Dendritic cell treated with granulocyte-macrophage colony-stimulating factor and Interleukin-4, amounts not matched to agents 40 ng/mL and 50 ng/mL, for 4 days (primary cell): Measurements from ENCODE around the gene VASN.
A peak's percentile ranks its signal among the peaks of the same experiment; 100 is the strongest.

Source experiments
- H3K27ac Mint-ChIP-seq: one replicate; pipeline ENCODE4 v1.8.0; 2022; ENCODE audit warnings: mild to moderate bottlenecking, mixed read lengths
- H3K27me3 Mint-ChIP-seq: one replicate; pipeline ENCODE4 v1.8.0; 2022; ENCODE audit warnings: mild to moderate bottlenecking, mixed read lengths
- H3K36me3 Mint-ChIP-seq: one replicate; pipeline ENCODE4 v1.8.0; 2022; ENCODE audit warnings: low read depth, mixed read lengths
- H3K4me1 Mint-ChIP-seq: one replicate; pipeline ENCODE4 v1.8.0; 2022; ENCODE audit warnings: low read depth, mixed read lengths
- H3K4me3 Mint-ChIP-seq: one replicate; pipeline ENCODE4 v1.8.0; 2022; ENCODE audit warnings: mild to moderate bottlenecking, moderate library complexity, mixed read lengths
- H3K9me3 Mint-ChIP-seq: one replicate; pipeline ENCODE4 v1.8.0; 2022; ENCODE audit warnings: mixed read lengths
- intact Hi-C: fragments of 100-400 bp; cut with micrococcal nuclease; formaldehyde crosslinking; loops from one replicate; pipeline ENCODE4 v1.15.0; 2022

The VASN gene

DNA sequence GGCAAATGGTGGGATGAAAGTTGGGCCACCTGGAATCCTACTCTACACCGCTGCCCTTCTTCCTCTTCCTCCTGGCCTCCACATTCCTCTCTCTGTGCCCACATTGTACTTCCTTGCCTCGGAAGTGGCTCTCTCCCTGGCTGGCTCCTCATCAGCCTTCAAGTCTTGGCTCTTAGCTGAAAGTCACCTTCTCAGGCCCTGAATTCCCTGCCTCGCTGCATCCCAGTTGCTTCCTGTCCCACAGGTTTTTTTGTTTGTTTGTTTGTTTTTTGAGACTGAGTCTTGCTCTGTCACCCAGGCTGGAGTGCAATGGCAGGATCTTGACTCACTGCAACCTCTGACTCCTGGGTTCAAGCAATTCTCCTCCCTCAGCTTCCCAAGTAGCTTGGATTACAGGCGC lies 18.0 kb upstream of the VASN start:
- no peaks in the 10 kb centered on the region for H3K9me3 Mint-ChIP-seq
- H3K36me3 Mint-ChIP-seq: peaks cover 67% of the 10 kb centered on the region
- intact Hi-C loops: loop anchor here (5.0 kb wide), 1 partner anchor 64 kb away; the partner anchor contains the start of gene CORO7
- no peak overlapping the region for H3K4me3 Mint-ChIP-seq
- no peaks in the 10 kb centered on the region for H3K27me3 Mint-ChIP-seq
- peak overlapping the region; percentile 29 for H3K27ac Mint-ChIP-seq
- H3K4me1 Mint-ChIP-seq: peaks cover 15% of the 10 kb centered on the region

DNA sequence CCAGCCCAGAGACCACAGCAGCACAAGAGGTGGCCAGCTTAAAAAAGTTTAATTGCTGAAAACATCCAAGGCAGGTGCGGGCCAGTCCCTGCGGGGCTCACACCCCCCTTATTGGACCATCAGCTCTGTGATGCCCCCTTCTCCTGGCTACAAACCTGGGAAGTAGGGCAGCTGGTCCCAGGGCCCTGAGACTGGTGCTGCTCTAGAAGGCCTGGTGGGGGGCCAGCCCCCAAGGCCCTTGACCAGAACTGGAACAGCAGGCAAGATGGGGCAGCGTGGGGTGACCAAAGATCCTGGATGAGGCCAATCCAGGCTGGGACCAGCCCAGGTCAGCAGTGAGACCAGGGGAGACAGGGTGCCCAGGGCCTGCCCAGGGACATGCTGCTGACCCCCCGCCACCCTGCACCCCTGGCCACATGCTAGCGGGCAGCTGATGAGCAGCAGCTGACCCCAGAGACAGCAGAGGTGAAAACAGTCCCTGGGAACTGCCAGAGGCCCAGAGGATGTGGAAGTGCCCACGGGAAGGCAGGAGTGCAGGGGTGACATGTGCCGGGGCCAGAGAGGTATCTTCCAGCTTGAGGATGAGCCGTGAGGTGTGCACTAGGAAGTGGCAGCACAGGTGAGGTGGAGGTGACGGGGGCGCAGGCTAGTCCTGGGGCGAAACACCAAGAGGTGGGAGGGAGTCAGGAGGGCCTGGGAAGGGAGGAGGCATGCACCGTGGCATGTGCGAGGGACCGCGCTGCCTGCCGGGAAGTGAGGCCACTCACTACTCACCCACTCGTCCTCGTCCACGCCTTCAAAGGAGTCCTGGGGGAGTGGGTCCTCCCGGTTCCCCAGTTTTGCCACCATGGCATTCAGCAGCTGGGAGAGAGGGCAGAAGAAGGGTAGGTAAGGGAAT lies 16.9 kb upstream of the VASN start:
- Mint-ChIP-seq H3K27ac (no peak overlapping the region), H3K9me3 (no peaks in the 10 kb centered on the region), H3K27me3 (no peaks in the 10 kb centered on the region), H3K4me3 (no peak overlapping the region), H3K4me1 (peaks cover 9% of the 10 kb centered on the region), H3K36me3 (peaks cover 77% of the 10 kb centered on the region)
- intact Hi-C loops: loop anchor here (5.0 kb wide), 2 partner anchors 48 to 63 kb away; partner anchors contain the start of gene CORO7

GRCh38 chr16:4356820-4357219 lies 14.8 kb upstream of the VASN start:
- H3K27ac Mint-ChIP-seq: no peak overlapping the region
- intact Hi-C loops: loop anchor here (5.0 kb wide), 1 partner anchor 45 kb away; no protein-coding TSS in a partner anchor

GRCh38 chr16:4358236-4358635 lies 13.4 kb upstream of the VASN start:
- Mint-ChIP-seq H3K4me1 (peaks cover 11% of the 10 kb centered on the region), H3K36me3 (peaks cover 100% of the 10 kb centered on the region), H3K9me3 (no peaks in the 10 kb centered on the region), H3K4me3 (no peak overlapping the region), H3K27me3 (no peaks in the 10 kb centered on the region), H3K27ac (no peak overlapping the region)
- intact Hi-C loops: loop anchor here (5.0 kb wide), 1 partner anchor 44 kb away; no protein-coding TSS in a partner anchor

More at GRCh38 chr16:4356820-4357219, 14.8 kb upstream of the VASN start:
- H3K9me3 Mint-ChIP-seq: no peaks in the 10 kb centered on the region
- peaks cover 89% of the 10 kb centered on the region for H3K36me3 Mint-ChIP-seq
- no peaks in the 10 kb centered on the region for H3K27me3 Mint-ChIP-seq
- H3K4me3 Mint-ChIP-seq: no peak overlapping the region
- peaks cover 11% of the 10 kb centered on the region for H3K4me1 Mint-ChIP-seq

GRCh38 chr16:4358831-4359561 lies 12.7 kb upstream of the VASN start:
- H3K36me3 Mint-ChIP-seq: peaks cover 100% of the 10 kb centered on the region
- intact Hi-C loops: loop anchor here (5.0 kb wide), 1 partner anchor 43 kb away; no protein-coding TSS in a partner anchor
- H3K4me1 Mint-ChIP-seq: peaks cover 8% of the 10 kb centered on the region
- H3K4me3 Mint-ChIP-seq: no peak overlapping the region
- H3K27ac Mint-ChIP-seq: no peak overlapping the region
- no peaks in the 10 kb centered on the region for H3K27me3 Mint-ChIP-seq
- H3K9me3 Mint-ChIP-seq: no peaks in the 10 kb centered on the region

GRCh38 chr16:4359914-4360313 lies 11.7 kb upstream of the VASN start:
- Mint-ChIP-seq H3K4me3 (no peak overlapping the region), H3K27me3 (no peaks in the 10 kb centered on the region), H3K9me3 (no peaks in the 10 kb centered on the region), H3K27ac (no peak overlapping the region), H3K36me3 (peaks cover 100% of the 10 kb centered on the region), H3K4me1 (peaks cover 11% of the 10 kb centered on the region)
- intact Hi-C loops: loop anchor here (5.0 kb wide), 1 partner anchor 42 kb away; no protein-coding TSS in a partner anchor

- H3K4me3 Mint-ChIP-seq: no peak overlapping the region
Observed at GRCh38 chr16:4360538-4361021, 11.1 kb upstream of the VASN start.

DNA sequence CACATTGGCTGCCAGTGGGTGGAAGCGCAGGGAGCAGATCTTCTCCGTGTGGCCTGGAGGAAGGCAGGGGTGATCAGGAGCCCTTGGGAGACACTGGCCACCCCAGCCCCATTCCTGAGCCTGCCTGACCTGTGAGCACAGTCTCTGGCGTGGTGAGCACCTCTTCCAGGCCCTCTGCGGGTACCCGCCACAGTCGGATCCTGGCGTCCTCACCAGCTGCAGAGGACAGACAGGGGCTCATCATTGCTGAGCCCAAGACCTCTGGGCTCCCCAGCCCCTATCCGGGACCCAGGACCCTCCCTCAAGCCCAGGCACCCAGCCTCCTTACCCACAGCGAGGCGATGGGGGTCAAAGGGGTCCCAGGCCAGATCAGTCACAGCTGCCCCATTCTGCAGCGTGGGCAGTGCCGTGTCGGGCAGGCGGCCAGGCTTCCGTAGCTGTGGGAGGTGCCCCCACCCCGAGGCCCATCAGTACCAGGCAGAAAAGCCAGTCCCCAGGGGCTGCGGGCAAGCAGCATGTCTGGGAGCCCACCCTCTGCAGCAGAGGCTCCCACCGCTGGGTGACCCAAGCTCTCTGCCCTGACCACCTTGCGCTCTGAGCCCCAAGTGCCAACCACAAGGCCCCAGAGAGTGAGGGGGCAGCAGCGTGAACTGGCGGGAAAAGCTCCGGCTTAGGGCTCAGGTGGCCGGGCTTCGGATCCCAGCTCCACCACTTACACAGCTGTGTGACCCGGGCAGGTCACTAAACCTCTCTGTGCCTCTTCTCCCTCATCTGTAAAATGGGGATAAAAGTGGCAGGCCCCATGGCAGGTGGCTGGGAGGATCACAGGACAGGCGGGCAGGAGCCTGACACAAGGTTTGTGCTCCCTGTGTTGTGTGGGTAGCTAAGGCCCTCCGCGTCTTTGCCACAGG lies 10.4 kb upstream of the VASN start:
- Mint-ChIP-seq H3K36me3 (peaks cover 100% of the 10 kb centered on the region), H3K9me3 (no peaks in the 10 kb centered on the region), H3K4me3 (no peak overlapping the region), H3K27ac (no peak overlapping the region), H3K27me3 (no peaks in the 10 kb centered on the region), H3K4me1 (peaks cover 11% of the 10 kb centered on the region)
- intact Hi-C loops: no loop called here

More at GRCh38 chr16:4360538-4361021, 11.1 kb upstream of the VASN start:
- no peaks in the 10 kb centered on the region for H3K27me3 Mint-ChIP-seq
- peaks cover 100% of the 10 kb centered on the region for H3K36me3 Mint-ChIP-seq
- H3K4me1 Mint-ChIP-seq: peaks cover 11% of the 10 kb centered on the region
- intact Hi-C loops: no loop called here
- no peak overlapping the region for H3K27ac Mint-ChIP-seq
- H3K9me3 Mint-ChIP-seq: no peaks in the 10 kb centered on the region

GRCh38 chr16:4361944-4362311 lies 9.7 kb upstream of the VASN start:
- peak overlapping the region; percentile 48 for H3K27ac Mint-ChIP-seq
- no peak overlapping the region for H3K4me3 Mint-ChIP-seq
- H3K27me3 Mint-ChIP-seq: no peaks in the 10 kb centered on the region
- H3K36me3 Mint-ChIP-seq: peaks cover 100% of the 10 kb centered on the region
- intact Hi-C loops: no loop called here
- peaks cover 11% of the 10 kb centered on the region for H3K4me1 Mint-ChIP-seq
- H3K9me3 Mint-ChIP-seq: no peaks in the 10 kb centered on the region

DNA sequence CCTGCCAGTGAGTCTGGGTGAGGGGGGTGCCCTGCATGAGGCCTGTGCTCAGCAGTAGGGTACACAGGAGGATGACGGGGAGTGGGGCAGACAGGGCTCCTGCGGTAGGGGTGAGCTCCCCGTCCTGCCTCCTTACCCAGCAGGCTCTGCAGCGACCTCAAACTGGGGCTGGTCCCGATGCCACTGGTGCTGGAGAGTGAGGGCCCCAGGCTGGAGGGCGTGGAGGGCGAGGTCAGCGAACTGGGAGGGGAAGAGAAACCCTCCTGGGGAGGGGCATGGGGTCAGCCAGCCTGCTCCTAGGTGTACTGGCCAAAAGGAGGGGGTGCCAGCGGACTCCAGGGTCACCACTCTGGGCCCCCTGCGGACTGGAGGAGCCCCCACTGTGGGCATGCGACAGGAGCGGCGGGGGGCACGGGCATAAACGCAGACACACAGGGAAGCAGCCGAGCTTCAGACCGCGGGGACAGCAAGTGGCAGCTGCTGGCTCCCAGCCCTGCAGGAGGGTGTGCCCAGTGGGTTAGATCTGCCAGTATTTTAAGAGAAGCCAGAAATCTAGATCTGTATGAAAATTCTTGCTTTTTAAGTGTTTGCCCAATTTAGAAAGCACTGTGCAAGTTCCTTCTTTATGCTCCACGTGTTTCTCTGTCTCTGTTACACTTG lies 9.0 kb upstream of the VASN start:
- Mint-ChIP-seq H3K4me1 (peaks cover 15% of the 10 kb centered on the region), H3K27ac (peak overlapping the region; percentile 48), H3K4me3 (no peak overlapping the region), H3K36me3 (peaks cover 100% of the 10 kb centered on the region), H3K9me3 (no peaks in the 10 kb centered on the region), H3K27me3 (no peaks in the 10 kb centered on the region)
- intact Hi-C loops: no loop called here

GRCh38 chr16:4364196-4365013 lies 7.2 kb upstream of the VASN start:
- intact Hi-C loops: no loop called here
- no peak overlapping the region for H3K27ac Mint-ChIP-seq
- no peak overlapping the region for H3K4me3 Mint-ChIP-seq
- peaks cover 22% of the 10 kb centered on the region for H3K4me1 Mint-ChIP-seq
- H3K27me3 Mint-ChIP-seq: no peaks in the 10 kb centered on the region
- H3K36me3 Mint-ChIP-seq: peaks cover 100% of the 10 kb centered on the region
- no peaks in the 10 kb centered on the region for H3K9me3 Mint-ChIP-seq

DNA sequence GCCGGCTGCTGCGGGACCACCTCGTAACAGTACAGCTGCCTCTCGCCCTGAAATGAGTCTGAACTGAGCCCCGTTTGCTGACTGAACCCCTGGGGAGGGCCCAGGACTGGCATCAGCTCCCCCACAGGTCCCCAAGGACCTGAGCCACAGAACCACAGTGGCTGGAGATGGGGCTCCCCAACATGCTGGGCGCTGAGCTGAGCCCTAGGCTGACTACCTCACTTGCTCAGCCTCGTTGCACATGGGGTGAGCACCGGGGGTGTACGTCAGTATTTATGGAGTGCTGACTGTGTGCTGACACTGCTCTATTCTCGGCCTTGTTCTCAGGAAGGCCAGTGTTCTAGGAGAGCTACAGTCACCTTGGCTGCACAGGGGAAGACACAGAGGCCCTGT lies 6.6 kb upstream of the VASN start:
- H3K9me3 Mint-ChIP-seq: no peaks in the 10 kb centered on the region
- H3K27me3 Mint-ChIP-seq: no peaks in the 10 kb centered on the region
- peaks cover 22% of the 10 kb centered on the region for H3K4me1 Mint-ChIP-seq
- no peak overlapping the region for H3K4me3 Mint-ChIP-seq
- peaks cover 100% of the 10 kb centered on the region for H3K36me3 Mint-ChIP-seq
- no peak overlapping the region for H3K27ac Mint-ChIP-seq
- intact Hi-C loops: no loop called here
